HepG2 (cell line): ENCODE data around the gene AP4S1. TPM values are rescaled to one million over a fixed set of nuclear protein-coding genes. Genes with fewer than 3 reads are reported as not detected.

Source experiments
- CENPBD1 ChIP-seq: sonication (generic); formaldehyde crosslinking; IDR thresholded peaks from 2 replicates; pipeline ENCODE4 v1.8.0; 2022; ENCODE audit warnings: missing genetic modification reagents, low read depth, mild to moderate bottlenecking, borderline replicate concordance
- NBN ChIP-seq: fragments of 450-650 bp; conservative IDR thresholded peaks from 2 replicates; pipeline ENCODE4 v1.6.1; 2017
- PATZ1 ChIP-seq: sonication (generic); formaldehyde crosslinking; IDR thresholded peaks from 2 replicates; pipeline ENCODE4 v1.4.0; 2020; ENCODE audit warnings: missing genetic modification reagents
- REL ChIP-seq: sonication (generic); formaldehyde crosslinking; conservative IDR thresholded peaks from 2 replicates; pipeline ENCODE4 v1.8.0; 2022; ENCODE audit warnings: mild to moderate bottlenecking, missing genetic modification reagents, moderate library complexity
- TGIF2 ChIP-seq: IDR thresholded peaks from 2 replicates; pipeline ENCODE4 v1.6.1; 2016; ENCODE audit warnings: control low read depth, missing compliant biosample characterization
- ZFP82 ChIP-seq: sonication (generic); formaldehyde crosslinking; IDR thresholded peaks from 2 replicates; pipeline ENCODE4 v1.5.1; 2020; ENCODE audit warnings: mild to moderate bottlenecking, missing genetic modification reagents, borderline replicate concordance
- ZMAT5 ChIP-seq: sonication (generic); formaldehyde crosslinking; IDR thresholded peaks from 2 replicates; pipeline ENCODE4 v1.5.0; 2020; ENCODE audit warnings: mild to moderate bottlenecking, low read depth, missing genetic modification reagents, borderline replicate concordance
- ZNF234 ChIP-seq: sonication (generic); formaldehyde crosslinking; conservative IDR thresholded peaks from 2 replicates; pipeline ENCODE4 v1.5.1; 2020; ENCODE audit warnings: mild to moderate bottlenecking, missing genetic modification reagents
- ZNF296 ChIP-seq: sonication (generic); formaldehyde crosslinking; conservative IDR thresholded peaks from 2 replicates; pipeline ENCODE4 v1.5.0; 2020; ENCODE audit warnings: mild to moderate bottlenecking, missing genetic modification reagents
- ZNF530 ChIP-seq: sonication (generic); formaldehyde crosslinking; IDR thresholded peaks from 2 replicates; pipeline ENCODE4 v1.5.0; 2020; ENCODE audit warnings: low read depth, mild to moderate bottlenecking, missing genetic modification reagents
- ZNF577 ChIP-seq: sonication (generic); formaldehyde crosslinking; IDR thresholded peaks from 2 replicates; pipeline ENCODE4 v1.4.0; 2020; ENCODE audit warnings: mild to moderate bottlenecking, low read depth, missing genetic modification reagents, borderline replicate concordance
- ZNF615 ChIP-seq: sonication (generic); formaldehyde crosslinking; IDR thresholded peaks from 2 replicates; pipeline ENCODE4 v1.5.0; 2020; ENCODE audit warnings: mild to moderate bottlenecking, missing genetic modification reagents, borderline replicate concordance
- ZNF75D ChIP-seq: sonication (generic); formaldehyde crosslinking; IDR thresholded peaks from 2 replicates; pipeline ENCODE4 v1.8.1; 2023; ENCODE audit warnings: missing genetic modification reagents, mild to moderate bottlenecking, borderline replicate concordance
- polyA plus RNA-seq, 8 experiments: library from polyadenylated mRNA; depleted of rRNA in 3 of 8; stranded (reverse) in 7 of 8; unstranded in 1 of 8; fragments of >200 nt; fragmentation: Illumina TruSeq in 4 of 8; extraction: Trizol in 4 of 8; gene quantifications; 2 replicates each; pipeline versions ENCODE4 v1.2.1 to v1.2.3, GENCODE V29; 2011 to 2016; ENCODE audit warnings: low read depth in 4 of 8, missing spikeins in 1 of 8, mixed read lengths in 1 of 8; ENCODE audit not compliant: insufficient read depth in 1 of 8
- total RNA-seq, 5 experiments: library from RNA; depleted of rRNA; stranded (reverse); fragments of >200 nt; fragmentation: Illumina TruSeq; extraction: Trizol; gene quantifications; 2 replicates each; pipeline ENCODE4 v1.2.3, GENCODE V29; 2016; ENCODE audit warnings: low read depth in 1 of 5
- TF ChIP-seq, protein P1 (sequence below), 2 experiments: sonication (generic) in 1 of 2; formaldehyde crosslinking in 1 of 2; IDR thresholded peaks; 2 replicates each; pipeline versions ENCODE4 v1.4.0 to v1.6.1; 2016 to 2020; ENCODE audit warnings: borderline replicate concordance in 1 of 2, low read depth in 1 of 2, mild to moderate bottlenecking in 1 of 2, missing genetic modification reagents in 1 of 2
- TF ChIP-seq, protein P2 (sequence below): sonication (generic); formaldehyde crosslinking; IDR thresholded peaks from 2 replicates; pipeline ENCODE4 v1.5.0; 2020; ENCODE audit warnings: missing genetic modification reagents
- TF ChIP-seq, protein P3 (sequence below): sonication (generic); formaldehyde crosslinking; IDR thresholded peaks from 2 replicates; pipeline ENCODE4 v1.4.0; 2020; ENCODE audit warnings: mild to moderate bottlenecking, missing genetic modification reagents

Gene AP4S1
- total and polyA plus RNA-seq, 2 of the 13 experiments (the other 11 are each of a cell fraction or from before 2014, with no cell fraction given): 3.9 to 21.1 TPM

DNA sequence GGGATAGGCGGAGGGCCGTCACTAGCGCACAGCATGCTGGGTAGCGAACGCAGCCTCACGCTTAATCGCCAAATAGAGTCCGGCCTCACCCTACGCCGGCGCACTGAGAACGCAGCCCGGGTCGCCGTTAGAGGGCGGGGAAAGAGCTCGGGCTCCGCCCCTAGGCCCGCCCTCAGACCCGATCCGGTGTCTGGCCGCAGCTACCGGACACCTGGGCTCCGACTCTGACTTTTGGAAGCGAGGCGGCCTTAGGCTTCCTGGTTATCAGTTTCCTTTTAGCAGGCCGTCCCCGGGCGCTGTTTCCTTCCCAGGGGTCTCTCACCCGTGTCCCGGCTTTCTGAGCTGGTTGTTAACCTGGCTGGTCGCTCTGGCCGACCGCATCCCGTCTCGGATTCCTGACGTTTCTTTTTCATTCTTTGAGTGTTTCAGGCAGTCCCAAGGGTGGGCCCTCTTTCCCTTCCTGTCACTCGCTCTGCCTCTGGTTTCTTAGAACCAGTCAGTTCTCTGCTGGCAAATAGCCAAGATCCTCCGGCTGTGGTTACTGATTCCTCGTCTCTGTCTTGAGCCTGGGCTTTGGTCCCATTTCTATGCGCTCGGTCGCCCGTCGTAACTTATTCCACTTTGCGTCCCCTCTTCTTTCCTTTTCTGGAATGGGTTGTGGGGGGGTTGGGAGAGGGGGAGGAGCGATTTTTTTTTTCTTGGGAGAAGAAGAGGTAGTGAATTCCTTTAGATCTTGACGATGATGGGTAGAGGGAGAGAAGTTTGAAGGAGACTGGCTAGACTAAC is 1.2 kb downstream of the AP4S1 start (continued):
- TF ChIP-seq, protein P1, sequence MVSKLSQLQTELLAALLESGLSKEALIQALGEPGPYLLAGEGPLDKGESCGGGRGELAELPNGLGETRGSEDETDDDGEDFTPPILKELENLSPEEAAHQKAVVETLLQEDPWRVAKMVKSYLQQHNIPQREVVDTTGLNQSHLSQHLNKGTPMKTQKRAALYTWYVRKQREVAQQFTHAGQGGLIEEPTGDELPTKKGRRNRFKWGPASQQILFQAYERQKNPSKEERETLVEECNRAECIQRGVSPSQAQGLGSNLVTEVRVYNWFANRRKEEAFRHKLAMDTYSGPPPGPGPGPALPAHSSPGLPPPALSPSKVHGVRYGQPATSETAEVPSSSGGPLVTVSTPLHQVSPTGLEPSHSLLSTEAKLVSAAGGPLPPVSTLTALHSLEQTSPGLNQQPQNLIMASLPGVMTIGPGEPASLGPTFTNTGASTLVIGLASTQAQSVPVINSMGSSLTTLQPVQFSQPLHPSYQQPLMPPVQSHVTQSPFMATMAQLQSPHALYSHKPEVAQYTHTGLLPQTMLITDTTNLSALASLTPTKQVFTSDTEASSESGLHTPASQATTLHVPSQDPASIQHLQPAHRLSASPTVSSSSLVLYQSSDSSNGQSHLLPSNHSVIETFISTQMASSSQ (IDR thresholded peaks at IDR 0.05; ENCODE audit: low read depth): peak; percentile 32; the same call in 1 of the 2 replicates
- TF ChIP-seq, protein P1 (CRISPR knock-in tag; IDR thresholded peaks at IDR 0.05; ENCODE audit: borderline replicate concordance): peak; percentile 38; the same call in 1 of the 2 replicates
- TF ChIP-seq ZNF296 (CRISPR knock-in tag) (no peak), ZNF615 (CRISPR knock-in tag) (no peak; the same call in 1 of the 2 replicates), ZNF75D (CRISPR knock-in tag) (no peak), ZFP82 (peak; percentile 92), NBN (no peak), ZNF530 (CRISPR knock-in tag) (no peak), TGIF2 (peak; percentile 89), ZMAT5 (CRISPR knock-in tag) (no peak), REL (CRISPR knock-in tag) (no peak), PATZ1 (CRISPR knock-in tag) (peak; percentile 98), CENPBD1 (CRISPR knock-in tag) (no peak), ZNF234 (0 out of 2 replicates have a peak, but pooled peaks have one; percentile 8), ZNF577 (no peak)
- TF ChIP-seq, protein P2, sequence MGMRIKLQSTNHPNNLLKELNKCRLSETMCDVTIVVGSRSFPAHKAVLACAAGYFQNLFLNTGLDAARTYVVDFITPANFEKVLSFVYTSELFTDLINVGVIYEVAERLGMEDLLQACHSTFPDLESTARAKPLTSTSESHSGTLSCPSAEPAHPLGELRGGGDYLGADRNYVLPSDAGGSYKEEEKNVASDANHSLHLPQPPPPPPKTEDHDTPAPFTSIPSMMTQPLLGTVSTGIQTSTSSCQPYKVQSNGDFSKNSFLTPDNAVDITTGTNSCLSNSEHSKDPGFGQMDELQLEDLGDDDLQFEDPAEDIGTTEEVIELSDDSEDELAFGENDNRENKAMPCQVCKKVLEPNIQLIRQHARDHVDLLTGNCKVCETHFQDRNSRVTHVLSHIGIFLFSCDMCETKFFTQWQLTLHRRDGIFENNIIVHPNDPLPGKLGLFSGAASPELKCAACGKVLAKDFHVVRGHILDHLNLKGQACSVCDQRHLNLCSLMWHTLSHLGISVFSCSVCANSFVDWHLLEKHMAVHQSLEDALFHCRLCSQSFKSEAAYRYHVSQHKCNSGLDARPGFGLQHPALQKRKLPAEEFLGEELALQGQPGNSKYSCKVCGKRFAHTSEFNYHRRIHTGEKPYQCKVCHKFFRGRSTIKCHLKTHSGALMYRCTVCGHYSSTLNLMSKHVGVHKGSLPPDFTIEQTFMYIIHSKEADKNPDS (CRISPR knock-in tag): no peak
- TF ChIP-seq, protein P3, sequence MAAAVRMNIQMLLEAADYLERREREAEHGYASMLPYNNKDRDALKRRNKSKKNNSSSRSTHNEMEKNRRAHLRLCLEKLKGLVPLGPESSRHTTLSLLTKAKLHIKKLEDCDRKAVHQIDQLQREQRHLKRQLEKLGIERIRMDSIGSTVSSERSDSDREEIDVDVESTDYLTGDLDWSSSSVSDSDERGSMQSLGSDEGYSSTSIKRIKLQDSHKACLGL (CRISPR knock-in tag): peak; percentile 93
